Esophagus (tissue), 2 donors: ENCODE data around the gene SHISA7. TPM values are rescaled to one million over a fixed set of nuclear protein-coding genes. Genes with fewer than 3 reads are reported as not detected.

Experiments used
- H3K27ac ChIP-seq, 2 donors: one replicate each; pipeline ENCODE4 v1.5.1; 2013; ENCODE audit warnings: low read depth in 2 of 2, mild to moderate bottlenecking in 2 of 2, inconsistent platforms in 1 of 2, low read length in 1 of 2, moderate library complexity in 1 of 2
- H3K27me3 ChIP-seq, 2 donors: one replicate each; pipeline ENCODE4 v1.6.1; 2013; ENCODE audit warnings: low read length in 2 of 2, control low read depth in 1 of 2, mild to moderate bottlenecking in 1 of 2; ENCODE audit not compliant: insufficient read depth in 2 of 2, control insufficient read depth in 1 of 2
- H3K36me3 ChIP-seq, 2 donors: one replicate each; pipeline ENCODE4 v1.6.1; 2013; ENCODE audit warnings: low read length in 1 of 2; ENCODE audit not compliant: control insufficient read depth in 2 of 2, insufficient read depth in 2 of 2
- H3K4me1 ChIP-seq, 2 donors: one replicate each; pipeline ENCODE4 v1.6.1; 2013; ENCODE audit warnings: low read length in 1 of 2; ENCODE audit not compliant: control insufficient read depth in 2 of 2, insufficient read depth in 2 of 2
- H3K4me3 ChIP-seq, 2 donors: one replicate each; pipeline ENCODE4 v1.5.1; 2013; ENCODE audit warnings: low read length in 2 of 2, mild to moderate bottlenecking in 2 of 2, low read depth in 1 of 2, moderate library complexity in 1 of 2
- H3K9me3 ChIP-seq, 2 donors: one replicate each; pipeline ENCODE4 v1.6.1; 2013; ENCODE audit warnings: mild to moderate bottlenecking in 2 of 2, low read depth in 1 of 2, low read length in 1 of 2, moderate library complexity in 1 of 2; ENCODE audit not compliant: control insufficient read depth in 2 of 2, insufficient read depth in 1 of 2
- WGBS, 2 donors: extraction: QIAGEN DNeasy Blood & Tissue Kit; methylation state at CpG; one replicate each; pipeline ENCODE4 v1.1.7; 2013; 5-methylcytosine and 5-hydroxymethylcytosine counted together
- polyA plus RNA-seq, 2 donors: library from polyadenylated mRNA; stranded (reverse); fragments of 200-250 nt; gene quantifications; one replicate each; pipeline ENCODE4 v1.2.3, GENCODE V29; 2013
- donor health status: healthy with polysubstance abuse.
- donor health status: Bipolar disorder and iron deficiency.

Gene SHISA7
- polyA plus RNA-seq, 2 donors = 0.01 TPM; not detected in 1

- peaks cover 14 to 31% of the 10 kb centered on the region in 2 donors for H3K36me3 ChIP-seq
- 2% methylated on average over 33 of the region's 33 CpGs for WGBS, 2 donors
- peak overlapping the region; percentile 90 to 91 for H3K27ac ChIP-seq
- no peaks in the 10 kb centered on the region for H3K9me3 ChIP-seq
- no peaks in the 10 kb centered on the region for H3K27me3 ChIP-seq
- peak overlapping the region; percentile 84 to 87 for H3K4me3 ChIP-seq
- peaks cover 17 to 41% of the 10 kb centered on the region in 2 donors for H3K4me1 ChIP-seq
These were observed 56.6 kb downstream of the SHISA7 start for GRCh38 chr19:55386493-55386971.

GRCh38 chr19:55385724-55386492 is 57.2 kb downstream of the SHISA7 start, which contains the start of gene RPL28:
Gene RPL28 (plus strand): TSS chr19:55385932. CDS start chr19:55386358, 426 bp downstream.
- peaks cover 14 to 31% of the 10 kb centered on the region in 2 donors for H3K36me3 ChIP-seq
- H3K27me3 ChIP-seq = no peaks in the 10 kb centered on the region
- H3K9me3 ChIP-seq = no peaks in the 10 kb centered on the region
- H3K27ac ChIP-seq = peak within 1 kb of the TSS; percentile 97 to 98
- 0% methylated on average over 63 to 68 of the region's 68 CpGs for WGBS, 2 donors
- H3K4me3 ChIP-seq = peak within 1 kb of the TSS; percentile 84 to 87
- H3K4me1 ChIP-seq = peaks cover 17 to 41% of the 10 kb centered on the region in 2 donors

GRCh38 chr19:55384920-55385723 is 58.0 kb downstream of the SHISA7 start:
- Histone ChIP-seq H3K27ac (peak overlapping the region; percentile 97 to 98), H3K9me3 (no peaks in the 10 kb centered on the region), H3K27me3 (no peaks in the 10 kb centered on the region), H3K4me3 (peak overlapping the region; percentile 63 to 68), H3K36me3 (peaks cover 14 to 31% of the 10 kb centered on the region in 2 donors), H3K4me1 (peaks cover 17 to 41% of the 10 kb centered on the region in 2 donors)
- 4 to 6% methylated on average over 34 of the region's 34 CpGs for WGBS, 2 donors

- H3K36me3 ChIP-seq = peaks cover 13 to 24% of the 10 kb centered on the region in 2 donors
- no peaks in the 10 kb centered on the region for H3K27me3 ChIP-seq
- 13 to 14% methylated on average over 59 to 72 of the region's 72 CpGs for WGBS, 2 donors
- H3K4me1 ChIP-seq = peaks cover 12 to 35% of the 10 kb centered on the region in 2 donors
- H3K27ac ChIP-seq = peak within 1 kb of the TSS; percentile 97 to 98
- H3K4me3 ChIP-seq = peak within 1 kb of the TSS; percentile 63 to 68
- H3K9me3 ChIP-seq = no peaks in the 10 kb centered on the region
These were observed 58.8 kb downstream of the SHISA7 start, which contains the start of gene TMEM238 for GRCh38 chr19:55384131-55384919. Gene TMEM238 (minus strand): TSS chr19:55384292. CDS start chr19:55384259, 33 bp downstream.

GRCh38 chr19:55383279-55384130 is 59.6 kb downstream of the SHISA7 start:
- H3K4me3 ChIP-seq = peak overlapping the region; percentile 63 to 68
- H3K36me3 ChIP-seq = peaks cover 11 to 16% of the 10 kb centered on the region in 2 donors
- peak overlapping the region; percentile 97 to 98 for H3K27ac ChIP-seq
- 4 to 7% methylated on average over 47 to 88 of the region's 88 CpGs for WGBS, 2 donors
- H3K27me3 ChIP-seq = no peaks in the 10 kb centered on the region
- peaks cover 11 to 29% of the 10 kb centered on the region in 2 donors for H3K4me1 ChIP-seq
- H3K9me3 ChIP-seq = no peaks in the 10 kb centered on the region

GRCh38 chr19:55382522-55383054 is 60.5 kb downstream of the SHISA7 start:
- no peak overlapping the region for H3K27ac ChIP-seq
- no peak overlapping the region for H3K4me3 ChIP-seq
- peaks cover 3 to 7% of the 10 kb centered on the region in 2 donors for H3K36me3 ChIP-seq
- 96 to 98% methylated on average over 3 of the region's 3 CpGs for WGBS, 2 donors
- no peaks in the 10 kb centered on the region for H3K9me3 ChIP-seq
- H3K4me1 ChIP-seq = peaks cover 8 to 20% of the 10 kb centered on the region in 2 donors
- no peaks in the 10 kb centered on the region for H3K27me3 ChIP-seq

- WGBS, 2 donors = 98 to 99% methylated on average over 5 of the region's 5 CpGs
- H3K4me1 ChIP-seq = peaks cover 4 to 16% of the 10 kb centered on the region in 2 donors
- H3K4me3 ChIP-seq = no peak overlapping the region
- H3K27ac ChIP-seq = no peak overlapping the region
- H3K27me3 ChIP-seq = no peaks in the 10 kb centered on the region
- H3K36me3 ChIP-seq = peaks cover 0 to 2% of the 10 kb centered on the region in 2 donors
- H3K9me3 ChIP-seq = no peaks in the 10 kb centered on the region
These were observed 61.1 kb downstream of the SHISA7 start for GRCh38 chr19:55382013-55382412.

GRCh38 chr19:55379174-55379573 is 63.9 kb downstream of the SHISA7 start:
- 70 to 78% methylated on average over 11 of the region's 11 CpGs for WGBS, 2 donors
- no peak overlapping the region for H3K27ac ChIP-seq
- H3K36me3 ChIP-seq = no peaks in the 10 kb centered on the region
- peaks cover 0 to 4% of the 10 kb centered on the region in 2 donors for H3K27me3 ChIP-seq
- H3K9me3 ChIP-seq = no peaks in the 10 kb centered on the region
- H3K4me3 ChIP-seq = no peak overlapping the region
- peaks cover 0 to 16% of the 10 kb centered on the region in 2 donors for H3K4me1 ChIP-seq
